ENCODE data around the gene PTPN11.

PTPN11 gene

GRCh38 chr12:112523856-112524255, 105.1 kb downstream of the PTPN11 start:
- Histone ChIP-seq H4K20me1 (ENCODE audit: control insufficient read depth, insufficient read depth, low read depth, low read length) (no peaks in the 10 kb centered on the region), H3K4me2 (ENCODE audit: low read length) (no peak overlapping the region), H3F3A (ENCODE audit: control insufficient read depth, insufficient read depth) (no peaks in the 10 kb centered on the region), H3K27ac (ENCODE audit: low read depth, low read length) (no peak overlapping the region), H3K9me3 (ENCODE audit: control insufficient read depth, insufficient read depth, low read length) (no peaks in the 10 kb centered on the region), H3K36me3 (ENCODE audit: control insufficient read depth, low read length) (no peaks in the 10 kb centered on the region), H3K4me1 (ENCODE audit: control insufficient read depth, low read length) (no peaks in the 10 kb centered on the region), H3K27me3 (ENCODE audit: control insufficient read depth, low read length) (no peaks in the 10 kb centered on the region), H3K79me2 (ENCODE audit: control insufficient read depth, low read length) (no peaks in the 10 kb centered on the region), H3K4me3 (ENCODE audit: low read length) (no peak overlapping the region), H3K9me2 (replicated peaks; ENCODE audit: control insufficient read depth, low read length) (no peaks in the 10 kb centered on the region)
- TF ChIP-seq EZH2phosphoT487 (IDR thresholded peaks at IDR 0.05; ENCODE audit: borderline replicate concordance, low read length), result no peak
- TF ChIP-seq, protein P1, sequence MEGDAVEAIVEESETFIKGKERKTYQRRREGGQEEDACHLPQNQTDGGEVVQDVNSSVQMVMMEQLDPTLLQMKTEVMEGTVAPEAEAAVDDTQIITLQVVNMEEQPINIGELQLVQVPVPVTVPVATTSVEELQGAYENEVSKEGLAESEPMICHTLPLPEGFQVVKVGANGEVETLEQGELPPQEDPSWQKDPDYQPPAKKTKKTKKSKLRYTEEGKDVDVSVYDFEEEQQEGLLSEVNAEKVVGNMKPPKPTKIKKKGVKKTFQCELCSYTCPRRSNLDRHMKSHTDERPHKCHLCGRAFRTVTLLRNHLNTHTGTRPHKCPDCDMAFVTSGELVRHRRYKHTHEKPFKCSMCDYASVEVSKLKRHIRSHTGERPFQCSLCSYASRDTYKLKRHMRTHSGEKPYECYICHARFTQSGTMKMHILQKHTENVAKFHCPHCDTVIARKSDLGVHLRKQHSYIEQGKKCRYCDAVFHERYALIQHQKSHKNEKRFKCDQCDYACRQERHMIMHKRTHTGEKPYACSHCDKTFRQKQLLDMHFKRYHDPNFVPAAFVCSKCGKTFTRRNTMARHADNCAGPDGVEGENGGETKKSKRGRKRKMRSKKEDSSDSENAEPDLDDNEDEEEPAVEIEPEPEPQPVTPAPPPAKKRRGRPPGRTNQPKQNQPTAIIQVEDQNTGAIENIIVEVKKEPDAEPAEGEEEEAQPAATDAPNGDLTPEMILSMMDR (IDR thresholded peaks at IDR 0.05; ENCODE audit: low read depth, low read length, poor library complexity, severe bottlenecking), result no peak

DNA sequence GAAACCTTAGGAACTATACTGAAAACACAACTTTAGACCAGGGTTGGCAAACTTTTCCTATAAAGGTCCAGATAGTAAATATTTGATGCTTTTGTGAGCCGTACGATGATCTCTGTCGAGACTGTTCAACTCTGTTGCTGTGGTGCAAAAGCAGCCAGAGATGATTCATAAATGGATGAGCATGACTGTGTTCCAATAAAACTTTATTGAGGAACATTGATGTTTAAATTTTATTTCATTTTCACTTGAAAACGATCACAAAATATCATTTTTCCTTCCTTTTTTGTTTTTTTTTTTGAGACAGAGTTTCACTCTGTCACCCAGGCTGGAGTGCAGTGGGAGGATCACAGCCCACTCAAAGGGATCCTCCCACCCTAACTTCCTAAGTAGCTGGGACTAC, 105.5 kb downstream of the PTPN11 start:
- Histone ChIP-seq H3K4me1 (ENCODE audit: control insufficient read depth, low read length) (no peaks in the 10 kb centered on the region), H3K4me3 (ENCODE audit: low read length) (no peak overlapping the region), H3K27ac (ENCODE audit: low read depth, low read length) (no peak overlapping the region), H3F3A (ENCODE audit: control insufficient read depth, insufficient read depth) (no peaks in the 10 kb centered on the region), H3K4me2 (ENCODE audit: low read length) (no peak overlapping the region), H3K9me2 (replicated peaks; ENCODE audit: control insufficient read depth, low read length) (no peaks in the 10 kb centered on the region), H3K27me3 (ENCODE audit: control insufficient read depth, low read length) (no peaks in the 10 kb centered on the region), H3K79me2 (ENCODE audit: control insufficient read depth, low read length) (no peaks in the 10 kb centered on the region), H3K36me3 (ENCODE audit: control insufficient read depth, low read length) (no peaks in the 10 kb centered on the region), H4K20me1 (ENCODE audit: control insufficient read depth, insufficient read depth, low read depth, low read length) (no peaks in the 10 kb centered on the region), H3K9me3 (ENCODE audit: control insufficient read depth, insufficient read depth, low read length) (no peaks in the 10 kb centered on the region)
- TF ChIP-seq EZH2phosphoT487 (IDR thresholded peaks at IDR 0.05; ENCODE audit: borderline replicate concordance, low read length), result no peak
- TF ChIP-seq, protein P1 (IDR thresholded peaks at IDR 0.05; ENCODE audit: low read depth, low read length, poor library complexity, severe bottlenecking), result no peak

DNA sequence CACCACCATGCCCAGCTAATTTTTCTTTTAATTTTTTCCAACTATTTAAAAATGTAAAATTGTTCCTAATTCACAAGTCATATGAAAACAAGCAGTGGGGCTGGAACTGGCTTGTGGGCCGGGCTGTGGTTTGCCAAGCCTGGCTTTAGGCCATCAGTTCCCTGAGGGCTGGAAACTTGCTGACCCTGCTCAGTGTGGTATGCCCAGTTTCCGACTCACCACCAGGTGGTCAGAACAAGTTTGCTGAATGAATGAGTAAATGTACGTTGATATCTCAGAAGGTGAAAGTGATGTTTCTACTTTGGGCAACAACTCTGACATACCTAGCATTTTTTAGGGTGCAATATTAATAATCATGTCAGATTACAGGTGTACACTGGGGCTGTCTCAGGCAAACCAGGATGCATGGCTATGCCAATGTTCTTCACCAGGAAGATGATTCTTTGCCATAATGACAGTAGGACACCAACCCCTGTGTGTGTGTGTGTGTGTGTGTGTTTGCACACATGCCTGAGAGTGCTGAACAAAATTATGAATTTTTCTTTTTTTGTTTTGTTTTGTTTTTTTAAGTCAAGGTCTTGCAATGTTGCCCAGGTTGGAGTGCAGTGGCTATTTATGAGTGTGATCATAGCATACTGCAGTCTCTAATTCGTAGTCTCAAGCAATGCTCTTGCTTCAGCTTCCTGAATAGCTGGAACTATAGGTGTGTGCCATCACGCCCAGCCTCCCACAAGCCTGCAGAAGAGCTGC, 106.1 kb downstream of the PTPN11 start:
- Histone ChIP-seq H4K20me1 (ENCODE audit: control insufficient read depth, insufficient read depth, low read depth, low read length) (no peaks in the 10 kb centered on the region), H3K4me1 (ENCODE audit: control insufficient read depth, low read length) (no peaks in the 10 kb centered on the region), H3F3A (ENCODE audit: control insufficient read depth, insufficient read depth) (no peaks in the 10 kb centered on the region), H3K9me3 (ENCODE audit: control insufficient read depth, insufficient read depth, low read length) (no peaks in the 10 kb centered on the region), H3K79me2 (ENCODE audit: control insufficient read depth, low read length) (no peaks in the 10 kb centered on the region), H3K36me3 (ENCODE audit: control insufficient read depth, low read length) (no peaks in the 10 kb centered on the region), H3K4me2 (ENCODE audit: low read length) (no peak overlapping the region), H3K9me2 (replicated peaks; ENCODE audit: control insufficient read depth, low read length) (no peaks in the 10 kb centered on the region), H3K27me3 (ENCODE audit: control insufficient read depth, low read length) (no peaks in the 10 kb centered on the region), H3K27ac (ENCODE audit: low read depth, low read length) (no peak overlapping the region), H3K4me3 (ENCODE audit: low read length) (no peak overlapping the region)
- TF ChIP-seq EZH2phosphoT487 (IDR thresholded peaks at IDR 0.05; ENCODE audit: borderline replicate concordance, low read length), result no peak
- TF ChIP-seq, protein P1 (IDR thresholded peaks at IDR 0.05; ENCODE audit: low read depth, low read length, poor library complexity, severe bottlenecking), result no peak

Data from DOHH2 (cell line).